Measurements from ENCODE around the gene NFKBIB. TPM values are rescaled to one million over a fixed set of nuclear protein-coding genes. Genes with fewer than 3 reads are reported as not detected.

Gene NFKBIB
- total and polyA plus RNA-seq, 2 of the 8 experiments (the other 6 are each of a cell fraction or from before 2014, with no cell fraction given): 37.3 to 44.1 TPM

DNA sequence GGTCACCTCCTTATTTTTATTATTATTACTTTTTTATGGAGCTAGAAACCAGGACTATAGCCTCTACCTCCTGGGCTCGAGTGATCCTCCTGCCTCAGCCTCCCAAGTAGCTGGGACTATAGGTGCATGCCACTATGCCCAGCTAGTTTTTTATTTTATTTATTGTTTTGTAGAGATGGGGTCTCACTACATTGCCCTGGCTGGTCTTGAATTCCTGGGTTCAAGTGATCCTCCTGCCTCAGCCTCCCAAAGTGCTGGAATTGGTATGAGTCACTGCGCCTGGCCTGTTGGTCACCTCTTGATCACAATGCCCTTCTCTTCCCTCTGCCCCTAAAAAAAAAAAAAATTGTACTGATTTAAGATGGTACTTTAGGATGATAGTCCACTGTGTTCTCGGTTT, 51.4 kb downstream of the NFKBIB start:
- H3K27ac ChIP-seq (ENCODE audit: low read depth, low read length): no peak overlapping the region
- no peak overlapping the region for H3K4me3 ChIP-seq (ENCODE audit: extremely low read depth in 1 of 4, insufficient read depth in 2 of 4, low read depth in 3 of 4, low read length in 4 of 4)
- H2BK120ac ChIP-seq (replicated peaks; ENCODE audit: low read depth, low read length): no peak overlapping the region
- H4K20me1 ChIP-seq (replicated peaks in 1 of 2; ENCODE audit: control insufficient read depth in 1 of 2, insufficient read depth in 2 of 2, low read length in 2 of 2): peaks cover 0 to 3% of the 10 kb centered on the region in 2 experiments
- ChIA-PET POLR2A (ENCODE audit: partially characterized antibody) (interaction anchor here (1.1 to 1.6 kb wide), 3 partner anchors 21 to 99 kb away, joined by 3 read pairs; partner anchors contain the start of gene SARS2), CTCF (ENCODE audit: partially characterized antibody) (interaction anchor here (1.2 to 14.5 kb wide), 2 partner anchors 18 to 237 kb away, joined by 3 to 120 read pairs; partner anchors contain the start of genes MRPS12 and SARS2)
- H2BK20ac ChIP-seq (ENCODE audit: low read length): no peak overlapping the region
- no peaks in the 10 kb centered on the region for H3K79me1 ChIP-seq (ENCODE audit: low read depth, low read length)
- no peak overlapping the region for H3K23ac ChIP-seq (ENCODE audit: insufficient read length)
- WGBS, 2 experiments (ENCODE audit: extremely low coverage in 1 of 2, insufficient coverage in 1 of 2, insufficient read length in 1 of 2, insufficient replicate concordance in 2 of 2, low coverage in 1 of 2, low lambda C conversion rate in 2 of 2, missing lambda C conversion rate in 1 of 2): 82% methylated on average over 3 of the region's 3 CpGs; no CpG with 5 or more reads in 1 of the 2 experiments
- DNase-seq (ENCODE audit: low read depth in 1 of 2, low spot score in 2 of 2) (no peak), FAIRE-seq (no peak)
- no peak overlapping the region for H3K18ac ChIP-seq (ENCODE audit: extremely low read depth, low read length)
- H3K79me2 ChIP-seq (ENCODE audit: control insufficient read depth in 1 of 2, insufficient read depth in 2 of 2, low read length in 2 of 2): no peaks in the 10 kb centered on the region
- no peak overlapping the region for H2BK12ac ChIP-seq (ENCODE audit: low read depth, low read length)
- no peak overlapping the region for H2AFZ ChIP-seq (ENCODE audit: low read length)
- H2BK15ac ChIP-seq (ENCODE audit: low read length): no peak overlapping the region
- H4K5ac ChIP-seq (ENCODE audit: insufficient read length, low read depth, low read length): no peak overlapping the region
- no peak overlapping the region for H3K4me2 ChIP-seq (ENCODE audit: insufficient read depth in 1 of 2, low read depth in 2 of 2, low read length in 2 of 2)
- H3K27me3 ChIP-seq (replicated peaks in 1 of 4; ENCODE audit: control insufficient read depth in 3 of 4, extremely low read depth in 1 of 4, insufficient read depth in 3 of 4, low read length in 3 of 4): peaks cover 0 to 3% (median under 1%) of the 10 kb centered on the region in 4 experiments; a peak in 1 of 7 replicates
- H4K8ac ChIP-seq (ENCODE audit: extremely low read depth, insufficient read depth, low read length): no peak overlapping the region
- H3K4me1 ChIP-seq (replicated peaks in 1 of 4; ENCODE audit: control insufficient read depth in 3 of 4, insufficient read depth in 4 of 4, low read length in 3 of 4): peaks cover 0 to 5% (median 0%) of the 10 kb centered on the region in 4 experiments; a peak in 3 of 7 replicates
- H4K91ac ChIP-seq (replicated peaks; ENCODE audit: insufficient read length, low read length): no peak overlapping the region
- H3K9me3 ChIP-seq (ENCODE audit: insufficient read depth in 2 of 2, low read depth in 1 of 2, low read length in 1 of 2): no peaks in the 10 kb centered on the region
- H3K56ac ChIP-seq (replicated peaks; ENCODE audit: insufficient read length, low read depth, low read length): no peak overlapping the region
- H2AK5ac ChIP-seq (ENCODE audit: low read depth, low read length): no peak overlapping the region
- H2BK5ac ChIP-seq (ENCODE audit: low read depth, low read length): no peak overlapping the region
- H3K23me2 ChIP-seq (ENCODE audit: low read depth, low read length): peaks cover 5% of the 10 kb centered on the region; the same call in 1 of the 2 replicates
- no peaks in the 10 kb centered on the region; a peak in 2 of 8 replicates for H3K36me3 ChIP-seq (ENCODE audit: control insufficient read depth in 2 of 4, insufficient read depth in 4 of 4, low read length in 3 of 4)
- no peak overlapping the region for H3K9ac ChIP-seq (replicated peaks in 1 of 4; ENCODE audit: extremely low read depth in 1 of 4, low read depth in 3 of 4, low read length in 3 of 4)
- no peak overlapping the region for H3K4ac ChIP-seq (replicated peaks; ENCODE audit: insufficient read length, low read depth, low read length)
- H3K14ac ChIP-seq (ENCODE audit: insufficient read length): no peak overlapping the region
- TF ChIP-seq YY1 (IDR thresholded peaks at IDR 0.05; ENCODE audit: low read depth, low read length) (no peak), RBBP5 (IDR thresholded peaks at IDR 0.05; ENCODE audit: borderline replicate concordance, low read depth, low read length) (no peak), CREB1 (IDR thresholded peaks at IDR 0.05) (no peak), POU5F1 (IDR thresholded peaks at IDR 0.05; ENCODE audit: low read depth, low read length) (no peak), SRF (IDR thresholded peaks at IDR 0.05; ENCODE audit: low read depth, low read length) (no peak), HDAC6 (IDR thresholded peaks at IDR 0.05; ENCODE audit: low read depth, low read length) (no peak), TAF1 (IDR thresholded peaks at IDR 0.05; ENCODE audit: low read depth, low read length) (no peak), SIN3A (conservative IDR thresholded peaks at IDR 0.05 in 1 of 2, IDR thresholded peaks at IDR 0.05 in 1 of 2; ENCODE audit: low read depth in 1 of 2, low read length in 2 of 2) (no peak), MAFK (IDR thresholded peaks at IDR 0.05; ENCODE audit: low read depth, low read length) (no peak), EZH2 (IDR thresholded peaks at IDR 0.05; ENCODE audit: low read depth, low read length, severe bottlenecking) (no peak), POLR2AphosphoS5 (IDR thresholded peaks at IDR 0.05; ENCODE audit: low read depth, low read length) (no peak), SUZ12 (IDR thresholded peaks at IDR 0.05; ENCODE audit: low read length) (no peak), CBX5 (IDR thresholded peaks at IDR 0.05; ENCODE audit: low read depth, low read length) (no peak), RXRA (IDR thresholded peaks at IDR 0.05; ENCODE audit: insufficient read depth, low read depth, low read length) (no peak), BCL11A (IDR thresholded peaks at IDR 0.05; ENCODE audit: low read depth in 2 of 2, low read length in 2 of 2) (no peak)

All from H1 (cell line).